Right cardiac atrium (tissue), 5 donors: ENCODE measurements around the gene TEX52. TPM values are rescaled to one million over a fixed set of nuclear protein-coding genes. Genes with fewer than 3 reads are reported as not detected.
A peak's percentile ranks its signal among the peaks of the same experiment; 100 is the strongest.

Source experiments
- ATAC-seq, 2 donors: fragments of 200-7000 bp; cut with Tn5 transposase; one replicate each; pipeline versions ENCODE4 v1.8.0 to v1.9.1; 2020; ENCODE audit warnings: moderate library complexity in 2 of 2, mild to moderate bottlenecking in 1 of 2
- DNase-seq, 3 donors: peaks; one replicate each; pipeline ENCODE4 v3.0.0-alpha.2; 2020
- H3K27ac ChIP-seq: one replicate; pipeline ENCODE4 v1.5.1; 2013; ENCODE audit warnings: mild to moderate bottlenecking, low read length, control low read depth, moderate library complexity
- H3K27me3 ChIP-seq: one replicate; pipeline ENCODE4 v1.6.1; 2013; ENCODE audit not compliant: control insufficient read depth, insufficient read depth
- H3K4me1 ChIP-seq: one replicate; pipeline ENCODE4 v1.6.1; 2013; ENCODE audit warnings: low read length; ENCODE audit not compliant: control insufficient read depth, insufficient read depth
- H3K4me3 ChIP-seq: one replicate; pipeline ENCODE4 v1.5.1; 2013; ENCODE audit warnings: low read length, control low read depth
- H3K9me3 ChIP-seq: one replicate; pipeline ENCODE4 v1.6.1; 2013; ENCODE audit warnings: low read length; ENCODE audit not compliant: control insufficient read depth
- WGBS: extraction: QIAGEN DNeasy Blood & Tissue Kit; methylation state at CpG from one replicate; pipeline ENCODE4 v1.1.7; 2013; 5-methylcytosine and 5-hydroxymethylcytosine counted together
- intact Hi-C, 4 donors: fragments of 100-400 bp; cut with DNase I; formaldehyde crosslinking; loops; one replicate each; pipeline versions ENCODE4 v1.11.0 to v1.14.0; 2022 to 2023
- polyA plus RNA-seq: library from polyadenylated mRNA; stranded (reverse); fragments of 200-250 nt; gene quantifications from one replicate; pipeline ENCODE4 v1.2.3, GENCODE V29; 2013
- total RNA-seq, 4 donors: library from RNA; stranded (reverse); fragmentation: NEBNext Ultra II Directional; extraction: Animal tissue kit (Norgen Biotek cat#: 25700); gene quantifications; one replicate each; pipeline ENCODE4 v1.2.1, GENCODE V29; 2021
- donor health status: healthy with polysubstance abuse.
- donor health status: DM: no; HTN: yes; CAD: no.
- donor health status: DM: no; HTN: no; CAD: no.
- donor health status: DM: no; HTN: yes; CAD: no; lungs with severe emphysema.
- donor health status: DM: yes; HTN: yes; CAD: no.

Gene TEX52
- total and polyA plus RNA-seq, 5 donors: not detected

DNA sequence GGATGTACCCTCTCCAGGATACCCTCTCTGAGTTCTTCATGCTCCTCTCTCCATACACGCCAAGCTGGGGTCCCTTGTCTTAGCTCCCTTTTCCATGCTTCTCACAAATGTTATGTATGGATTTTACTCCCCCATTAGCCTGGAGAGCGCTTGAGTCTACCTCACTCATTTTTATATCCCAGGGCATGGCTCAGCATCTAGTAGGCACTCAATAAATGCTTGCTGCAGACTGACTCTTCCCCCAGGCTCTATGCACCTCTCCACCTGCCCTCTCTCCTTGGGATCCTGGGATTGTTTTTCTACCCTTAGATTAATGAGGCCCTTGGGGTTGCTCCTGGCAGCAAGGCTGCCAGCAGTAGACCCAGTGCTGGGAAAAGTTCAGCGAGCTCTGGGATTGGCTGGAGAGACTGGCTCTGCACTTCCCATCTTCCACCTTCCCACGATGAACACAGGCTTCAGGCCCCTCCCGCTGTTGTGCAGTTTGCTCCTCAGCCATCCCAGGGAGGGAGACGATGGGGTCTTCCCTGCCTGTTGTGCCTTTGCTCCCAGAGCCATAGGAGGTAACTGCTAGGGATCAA lies 24.2 kb downstream of the TEX52 start:
- H3K4me3 ChIP-seq: no peak overlapping the region
- intact Hi-C loops: no loop called here
- WGBS: 72% methylated on average over 6 of the region's 6 CpGs

GRCh38 chr12:2829275-2829674 lies 27.6 kb downstream of the TEX52 start:
- Histone ChIP-seq H3K4me3 (no peak overlapping the region), H3K4me1 (peaks cover 2% of the 10 kb centered on the region), H3K27me3 (no peaks in the 10 kb centered on the region), H3K27ac (no peak overlapping the region), H3K9me3 (no peaks in the 10 kb centered on the region)
- ATAC-seq (no peak), DNase-seq (no peak)
- intact Hi-C loops: no loop called here
- WGBS: 93% methylated on average over 6 of the region's 6 CpGs

More for the DNA sequence above, 24.2 kb downstream of the TEX52 start:
- H3K9me3 ChIP-seq: no peaks in the 10 kb centered on the region
- H3K27ac ChIP-seq: no peak overlapping the region
- H3K27me3 ChIP-seq: no peaks in the 10 kb centered on the region
- DNase-seq (no peak), ATAC-seq (peak in 1 of 2 donors; percentile 5)
- peaks cover 6% of the 10 kb centered on the region for H3K4me1 ChIP-seq

- 89% methylated on average over 14 of the region's 14 CpGs for WGBS
- Histone ChIP-seq H3K27ac (no peak overlapping the region), H3K4me1 (no peaks in the 10 kb centered on the region), H3K9me3 (no peaks in the 10 kb centered on the region), H3K4me3 (no peak overlapping the region), H3K27me3 (no peaks in the 10 kb centered on the region)
- DNase-seq: no peak
- intact Hi-C loops: no loop called here
- no peak for ATAC-seq
Observed at GRCh38 chr12:2826721-2827515, 29.9 kb downstream of the TEX52 start.

DNA sequence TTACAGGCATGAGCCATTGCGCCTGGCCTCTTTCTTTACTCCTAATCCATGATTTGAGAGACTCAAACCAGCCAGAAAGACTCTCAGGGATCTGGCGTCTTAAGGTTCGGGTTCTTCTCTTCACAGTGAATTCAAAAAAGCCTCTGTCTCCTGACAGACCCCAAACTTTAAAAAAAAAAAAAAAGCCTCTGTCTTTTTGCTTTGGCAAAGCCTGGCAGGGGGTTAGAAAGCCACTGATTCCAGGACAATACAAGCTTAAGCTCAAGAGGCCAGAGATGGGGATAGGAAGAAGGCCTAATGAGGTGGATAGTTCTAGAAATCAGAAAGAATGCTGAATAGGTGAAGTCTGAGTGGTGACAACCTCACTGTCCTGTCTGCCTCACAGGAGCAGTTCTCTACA lies 30.8 kb downstream of the TEX52 start:
- no peak for ATAC-seq
- intact Hi-C loops: no loop called here
- H3K27me3 ChIP-seq: no peaks in the 10 kb centered on the region
- DNase-seq: no peak
- H3K9me3 ChIP-seq: no peaks in the 10 kb centered on the region
- H3K4me1 ChIP-seq: no peaks in the 10 kb centered on the region
- H3K4me3 ChIP-seq: no peak overlapping the region
- no peak overlapping the region for H3K27ac ChIP-seq
- WGBS: 92% methylated on average over 3 of the region's 3 CpGs

- Histone ChIP-seq H3K9me3 (no peaks in the 10 kb centered on the region), H3K4me1 (no peaks in the 10 kb centered on the region), H3K4me3 (no peak overlapping the region), H3K27me3 (no peaks in the 10 kb centered on the region), H3K27ac (no peak overlapping the region)
- 80% methylated on average over 4 of the region's 4 CpGs for WGBS
- no peak for DNase-seq
- ATAC-seq: no peak
- intact Hi-C loops: no loop called here
Observed at GRCh38 chr12:2825132-2825531, 31.7 kb downstream of the TEX52 start.

DNA sequence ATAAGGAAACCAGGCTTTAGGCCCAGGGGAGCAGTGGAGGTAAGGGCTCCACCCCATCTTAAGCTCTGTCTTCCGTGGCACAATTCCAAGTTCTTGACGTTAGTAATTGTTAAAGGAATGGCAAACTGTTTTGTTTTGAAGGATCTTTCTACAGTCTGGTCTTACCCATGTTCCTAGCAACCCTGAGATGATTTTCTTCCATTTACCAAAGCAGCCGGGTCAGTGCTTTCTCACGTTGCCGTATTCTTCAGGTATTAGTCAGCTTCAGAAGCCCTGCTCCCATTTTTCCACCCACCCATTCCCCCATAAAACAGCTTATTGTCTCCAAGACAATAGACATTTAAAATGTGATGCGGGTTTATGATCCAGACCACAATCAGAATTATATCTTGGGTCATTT lies 32.3 kb downstream of the TEX52 start:
- 81% methylated on average over 6 of the region's 6 CpGs for WGBS

DNA sequence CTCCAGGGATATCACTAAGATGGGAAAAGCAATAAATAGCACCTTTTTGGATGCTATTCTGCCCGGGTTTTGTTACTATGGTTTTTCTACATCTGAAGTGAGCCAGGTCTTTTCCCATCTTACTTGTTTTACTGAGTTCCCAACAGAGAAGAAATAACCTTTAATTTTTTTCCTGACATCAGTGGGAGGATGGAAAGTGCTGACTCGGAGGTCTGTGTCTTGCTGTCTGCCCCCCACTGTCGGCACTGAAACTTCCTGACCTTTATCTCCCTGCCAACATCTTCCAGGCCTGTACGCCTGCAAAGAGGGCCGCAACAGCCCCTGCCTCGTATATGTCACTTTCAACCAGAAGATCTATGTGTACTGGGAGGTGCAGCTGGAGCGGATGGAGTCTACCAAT lies 33.4 kb downstream of the TEX52 start:
- no peak for DNase-seq
- no peak overlapping the region for H3K27ac ChIP-seq
- no peaks in the 10 kb centered on the region for H3K4me1 ChIP-seq
- 69% methylated on average over 7 of the region's 7 CpGs for WGBS
- no peaks in the 10 kb centered on the region for H3K9me3 ChIP-seq
- ATAC-seq: no peak
- H3K27me3 ChIP-seq: no peaks in the 10 kb centered on the region
- intact Hi-C loops: no loop called here
- H3K4me3 ChIP-seq: no peak overlapping the region

More for the DNA sequence above, 32.3 kb downstream of the TEX52 start:
- DNase-seq: no peak
- intact Hi-C loops: no loop called here
- no peak overlapping the region for H3K4me3 ChIP-seq
- no peak for ATAC-seq
- no peaks in the 10 kb centered on the region for H3K4me1 ChIP-seq
- no peak overlapping the region for H3K27ac ChIP-seq
- no peaks in the 10 kb centered on the region for H3K27me3 ChIP-seq
- no peaks in the 10 kb centered on the region for H3K9me3 ChIP-seq

DNA sequence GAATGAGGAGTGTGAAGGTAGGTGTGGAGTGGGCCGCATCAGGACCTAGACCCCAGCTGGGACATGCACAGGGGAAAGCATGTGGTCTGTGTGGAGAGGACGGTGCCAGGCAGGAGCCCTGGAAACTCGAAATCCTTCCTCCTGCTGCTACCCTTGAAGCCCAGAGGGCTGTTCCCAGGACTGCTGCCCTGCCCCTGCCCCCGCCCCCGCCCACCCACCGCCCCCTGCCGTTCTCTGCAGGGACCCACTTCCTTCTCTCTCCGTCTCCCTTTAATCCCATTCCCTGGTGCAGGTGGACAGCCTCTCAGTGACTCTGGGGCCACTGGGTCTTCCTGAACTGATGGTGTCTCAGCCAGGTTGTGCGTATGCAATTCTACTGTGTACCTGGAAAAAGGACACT lies 36.4 kb downstream of the TEX52 start:
- ATAC-seq: no peak

DNA sequence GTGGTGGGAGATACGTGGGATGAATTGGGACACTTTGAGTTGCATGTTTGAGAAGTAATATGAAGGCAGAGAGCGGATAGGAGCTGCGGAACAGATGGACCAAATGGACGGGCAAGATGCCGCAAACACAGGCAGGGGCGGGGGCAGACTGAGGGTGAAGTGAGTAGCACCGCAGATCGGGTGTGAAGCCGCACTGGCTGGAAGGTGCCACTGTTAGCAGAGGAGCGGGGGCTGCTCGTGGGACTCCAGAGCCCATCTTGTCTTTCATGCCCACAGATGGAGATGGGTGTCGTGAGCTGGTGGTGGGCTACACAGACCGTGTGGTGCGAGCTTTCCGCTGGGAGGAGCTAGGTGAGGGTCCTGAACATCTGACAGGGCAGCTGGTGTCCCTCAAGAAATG lies 37.0 kb downstream of the TEX52 start:
- intact Hi-C loops: no loop called here
- ATAC-seq: no peak
- H3K27ac ChIP-seq: no peak overlapping the region
- H3K4me1 ChIP-seq: no peaks in the 10 kb centered on the region
- 93% methylated on average over 15 of the region's 15 CpGs for WGBS
- no peak overlapping the region for H3K4me3 ChIP-seq
- no peaks in the 10 kb centered on the region for H3K27me3 ChIP-seq
- no peaks in the 10 kb centered on the region for H3K9me3 ChIP-seq
- no peak for DNase-seq

More for the DNA sequence above, 36.4 kb downstream of the TEX52 start:
- Histone ChIP-seq H3K9me3 (no peaks in the 10 kb centered on the region), H3K27ac (no peak overlapping the region), H3K4me3 (no peak overlapping the region), H3K4me1 (no peaks in the 10 kb centered on the region), H3K27me3 (no peaks in the 10 kb centered on the region)
- 81% methylated on average over 9 of the region's 9 CpGs for WGBS
- intact Hi-C loops: no loop called here
- no peak for DNase-seq

DNA sequence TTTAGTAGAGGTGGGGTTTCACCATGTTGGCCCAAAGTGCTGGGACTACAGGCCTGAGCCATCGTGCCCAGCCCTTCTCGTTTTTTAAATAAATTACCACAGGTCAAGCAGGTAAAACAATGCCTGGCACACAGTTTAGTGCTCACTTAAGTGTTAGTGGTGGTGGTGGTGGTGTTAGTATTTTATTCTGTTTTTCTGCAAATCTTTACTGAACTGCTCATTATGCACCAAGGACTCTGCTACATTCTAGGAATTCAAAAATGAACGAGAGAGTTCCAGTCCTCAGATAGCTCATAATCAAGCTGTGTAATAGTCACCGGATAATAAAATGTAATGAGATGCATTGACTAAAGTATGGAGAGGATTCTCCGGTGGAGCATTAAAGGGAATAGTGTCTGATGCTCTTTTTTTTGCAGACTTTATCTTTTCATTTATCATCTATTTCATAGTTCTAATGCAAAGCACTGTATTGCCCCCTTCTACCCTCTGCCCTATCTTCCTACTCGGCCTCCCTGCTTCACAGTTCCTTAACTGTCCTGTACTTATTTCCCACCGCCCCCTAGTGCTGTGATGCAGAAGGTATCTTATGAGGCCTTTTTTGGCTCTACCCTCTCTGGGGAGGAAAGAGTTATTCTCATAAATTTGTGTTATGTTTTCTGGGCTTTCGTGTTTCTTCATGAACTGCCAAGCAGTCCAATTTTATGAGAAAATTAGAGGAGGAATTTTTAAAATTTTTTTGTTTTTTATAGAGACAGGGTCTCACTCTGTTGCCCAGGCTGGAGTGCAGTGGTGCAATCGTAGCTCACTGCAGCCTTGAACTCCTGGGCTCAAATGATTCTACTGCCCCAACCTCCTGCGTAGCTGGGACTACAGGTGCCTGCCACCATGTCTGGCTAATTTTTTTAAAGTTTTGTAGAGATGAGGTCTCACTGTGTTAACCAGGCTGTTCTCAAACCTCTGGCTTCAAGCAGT lies 43.3 kb downstream of the TEX52 start:
- intact Hi-C loops: no loop called here
- Histone ChIP-seq H3K27me3 (no peaks in the 10 kb centered on the region), H3K4me3 (peak overlapping the region; percentile 58), H3K4me1 (no peaks in the 10 kb centered on the region), H3K9me3 (no peaks in the 10 kb centered on the region), H3K27ac (peak overlapping the region; percentile 83)
- WGBS: 16% methylated on average over 10 of the region's 10 CpGs
- peak; percentile 42 to 52 for ATAC-seq
- DNase-seq: peak in 1 of 3 donors; percentile 44
